ENCODE measurements around the gene PLCB3.

Gene PLCB3

DNA sequence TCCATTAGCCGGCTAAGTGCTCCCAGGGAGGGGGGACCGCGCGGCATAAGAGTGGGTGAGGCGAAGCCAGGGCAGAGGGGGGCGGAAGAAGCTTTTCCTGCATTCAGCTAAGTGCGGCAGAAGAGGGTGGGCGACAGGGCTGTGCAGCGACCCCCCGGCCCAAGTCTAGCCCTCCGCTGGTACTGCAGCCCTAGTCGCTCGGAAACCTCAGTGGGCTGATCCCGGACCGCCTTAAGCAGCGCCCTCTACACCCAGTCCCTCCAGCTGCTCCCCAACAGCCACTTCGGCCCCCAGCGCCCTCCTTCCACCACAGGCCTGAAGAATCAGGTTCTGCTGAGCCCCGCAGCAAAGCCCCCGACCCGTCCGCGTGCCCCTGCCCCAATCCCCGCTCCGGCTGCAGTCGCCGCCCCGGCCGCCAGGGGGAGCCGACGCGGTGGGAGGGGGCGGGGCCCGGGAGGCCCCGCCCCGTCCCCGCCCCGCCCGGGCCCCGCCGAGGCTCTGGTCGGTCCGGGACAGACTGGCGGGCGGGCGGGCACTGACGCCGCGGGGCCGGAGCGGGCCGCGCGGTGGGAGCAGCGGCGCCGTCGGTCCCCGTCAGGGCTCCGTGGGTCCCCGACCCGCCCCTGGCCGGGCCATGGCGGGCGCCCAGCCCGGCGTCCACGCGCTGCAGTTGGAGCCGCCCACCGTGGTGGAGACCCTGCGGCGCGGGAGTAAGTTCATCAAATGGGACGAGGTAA, at the start of gene PLCB3:
TSS of gene PLCB3 (plus strand) at position 515 of the 737 bp plus-strand sequence. CDS start at position 635, 120 bp downstream.
- DNase-seq: peak; percentile 62

DNA sequence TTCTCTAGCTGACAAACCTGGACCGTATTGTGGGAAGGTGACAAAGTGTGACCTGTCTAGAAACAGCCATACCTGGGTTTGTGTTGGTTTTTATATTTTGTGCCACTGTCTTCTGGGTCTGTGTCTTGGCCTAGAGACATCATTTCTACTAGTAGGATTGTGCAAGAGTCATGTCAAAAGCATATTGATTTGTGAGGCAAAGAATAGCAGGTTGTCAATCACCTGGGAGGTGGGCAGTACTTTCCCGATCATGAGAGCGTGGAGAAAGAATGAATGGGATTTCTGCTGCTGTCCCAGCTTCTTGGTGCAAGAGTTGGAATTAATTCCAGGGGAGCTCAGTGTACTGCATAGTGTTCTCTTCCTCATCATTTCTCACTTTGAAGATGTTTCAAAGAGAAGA, 49.8 kb upstream of the PLCB3 start:
- DNase-seq: no peak

DNA sequence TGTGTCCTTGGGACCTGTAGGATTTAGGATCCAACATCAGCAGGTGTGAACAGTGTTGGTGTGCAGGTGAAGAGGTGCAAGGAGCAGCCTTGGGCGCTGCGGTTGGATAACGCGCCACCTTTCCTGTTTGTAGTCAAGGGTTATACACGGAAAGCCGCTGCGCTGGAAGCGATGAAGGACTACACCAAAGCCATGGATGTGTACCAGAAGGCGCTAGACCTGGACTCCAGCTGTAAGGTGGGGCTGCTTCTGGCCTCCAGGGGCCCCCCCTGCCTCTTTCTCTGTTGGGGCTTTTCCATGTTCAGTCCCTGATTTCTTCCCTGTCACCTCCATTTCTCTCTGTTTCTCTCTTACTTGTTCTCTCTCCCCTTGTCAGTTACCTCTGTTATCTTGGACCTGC, 48.3 kb upstream of the PLCB3 start:
- DNase-seq: no peak

DNA sequence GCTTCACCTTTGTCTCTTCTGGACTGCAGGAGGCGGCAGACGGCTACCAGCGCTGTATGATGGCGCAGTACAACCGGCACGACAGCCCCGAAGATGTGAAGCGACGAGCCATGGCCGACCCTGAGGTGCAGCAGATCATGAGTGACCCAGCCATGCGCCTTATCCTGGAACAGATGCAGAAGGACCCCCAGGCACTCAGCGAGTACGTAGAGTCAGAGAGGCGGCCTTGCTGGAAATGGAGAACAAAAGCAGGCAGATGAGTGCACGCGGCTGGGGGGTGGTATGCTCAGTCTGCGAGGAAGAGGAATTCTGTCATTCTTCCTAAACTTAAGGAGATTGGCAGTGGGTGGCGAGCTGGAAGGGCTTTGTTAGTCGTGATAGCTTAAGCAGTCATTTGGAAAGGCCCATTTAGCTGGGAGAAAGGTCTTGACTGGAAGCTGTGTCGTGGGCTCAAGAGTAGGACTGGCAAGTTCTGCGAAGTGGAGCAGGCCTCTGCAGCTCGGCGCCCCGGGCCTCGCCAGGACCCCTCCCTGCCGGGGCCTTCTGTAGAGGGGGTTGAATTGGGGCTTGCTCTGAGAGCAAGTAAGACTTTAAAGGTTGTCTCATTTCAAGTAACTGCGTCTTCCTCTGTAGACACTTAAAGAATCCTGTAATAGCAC, 47.8 kb upstream of the PLCB3 start:
- DNase-seq: no peak

DNA sequence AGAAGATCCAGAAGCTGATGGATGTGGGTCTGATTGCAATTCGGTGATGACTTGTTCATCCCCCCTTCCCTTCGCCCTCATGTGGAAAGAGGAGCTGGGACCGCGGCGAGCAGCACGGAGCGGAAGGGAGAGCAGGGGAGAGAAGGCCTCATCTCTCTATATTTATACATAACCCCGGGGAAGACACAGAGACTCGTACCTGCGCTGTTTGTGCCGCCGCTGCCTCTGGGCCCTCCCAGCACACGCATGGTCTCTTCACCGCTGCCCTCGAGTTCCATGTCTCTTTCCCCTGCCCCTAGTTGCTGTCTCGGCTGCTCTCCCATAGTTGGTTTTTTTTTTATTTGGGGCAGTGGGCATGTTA, 47.3 kb upstream of the PLCB3 start:
- no peak for DNase-seq

DNA sequence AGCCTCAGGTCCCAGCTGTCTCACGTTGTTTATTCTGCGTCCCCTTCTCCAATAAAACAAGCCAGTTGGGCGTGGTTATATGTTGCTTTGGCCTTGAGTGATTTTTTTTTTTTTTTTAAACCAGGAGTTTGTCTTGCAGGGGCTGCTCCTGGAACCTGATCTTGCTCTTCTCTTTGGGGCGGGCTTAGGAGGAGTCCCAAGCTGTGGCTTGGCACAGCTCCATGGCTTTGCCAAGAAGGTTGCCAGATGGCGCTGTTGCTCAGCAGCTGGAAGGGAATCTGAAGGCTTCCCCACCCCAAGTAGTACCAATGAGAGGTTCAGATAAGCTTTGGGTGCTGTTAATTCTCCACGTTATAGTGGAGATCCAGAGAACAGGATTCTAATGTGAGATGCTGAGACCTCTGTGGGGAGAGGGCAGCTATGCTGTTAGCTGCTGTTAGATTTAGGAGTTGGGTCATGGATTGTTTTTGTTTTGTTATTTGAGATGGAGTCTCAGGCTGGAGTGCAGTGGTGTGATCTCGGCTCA, 46.8 kb upstream of the PLCB3 start:
- DNase-seq: peak; percentile 87

DNA sequence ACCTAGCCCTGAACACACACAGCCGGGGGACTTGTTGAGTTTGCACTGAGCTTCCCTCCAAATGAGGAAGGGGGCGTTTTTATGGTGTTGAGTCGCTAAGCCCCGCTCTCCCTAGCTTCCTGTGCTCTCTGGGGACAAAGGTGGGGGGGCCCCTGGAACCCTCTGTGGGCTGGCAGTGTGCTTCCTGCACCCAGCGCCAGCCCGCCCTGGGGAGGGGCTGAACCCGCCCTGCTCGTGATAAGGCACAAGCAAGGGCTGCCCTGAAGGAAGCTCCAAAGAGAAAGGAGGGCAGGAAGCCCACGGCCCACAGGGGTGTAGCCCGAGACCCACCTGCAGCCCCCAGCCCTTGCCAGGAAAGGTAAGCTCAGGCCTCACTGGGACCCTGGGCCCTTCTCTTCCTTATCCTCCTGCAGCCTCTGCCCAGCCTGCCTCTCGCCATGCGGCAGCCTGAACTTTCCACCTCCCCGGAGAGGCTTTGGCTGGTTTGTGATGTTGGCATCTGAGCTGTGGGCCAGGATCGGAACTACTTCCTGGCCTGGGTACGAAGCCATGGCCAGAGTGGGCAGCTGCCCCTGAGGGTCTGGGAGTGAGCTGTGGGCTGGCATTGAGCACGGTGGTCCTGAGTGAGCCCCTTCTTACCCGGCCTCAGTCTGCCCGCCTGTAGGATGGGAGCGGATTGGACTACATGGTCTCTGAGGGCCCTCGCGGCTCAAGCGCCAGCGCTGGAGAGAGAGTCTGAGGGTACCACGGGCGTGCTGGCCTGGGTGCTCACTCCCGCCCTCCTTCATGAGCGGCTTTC, 44.7 kb upstream of the PLCB3 start, which contains the start of gene FERMT3:
TSS of gene FERMT3 (plus strand) at position 265 of the 799 bp plus-strand sequence. CDS start 644 bp downstream, outside the sequence.
- DNase-seq: peak; percentile 59

DNA sequence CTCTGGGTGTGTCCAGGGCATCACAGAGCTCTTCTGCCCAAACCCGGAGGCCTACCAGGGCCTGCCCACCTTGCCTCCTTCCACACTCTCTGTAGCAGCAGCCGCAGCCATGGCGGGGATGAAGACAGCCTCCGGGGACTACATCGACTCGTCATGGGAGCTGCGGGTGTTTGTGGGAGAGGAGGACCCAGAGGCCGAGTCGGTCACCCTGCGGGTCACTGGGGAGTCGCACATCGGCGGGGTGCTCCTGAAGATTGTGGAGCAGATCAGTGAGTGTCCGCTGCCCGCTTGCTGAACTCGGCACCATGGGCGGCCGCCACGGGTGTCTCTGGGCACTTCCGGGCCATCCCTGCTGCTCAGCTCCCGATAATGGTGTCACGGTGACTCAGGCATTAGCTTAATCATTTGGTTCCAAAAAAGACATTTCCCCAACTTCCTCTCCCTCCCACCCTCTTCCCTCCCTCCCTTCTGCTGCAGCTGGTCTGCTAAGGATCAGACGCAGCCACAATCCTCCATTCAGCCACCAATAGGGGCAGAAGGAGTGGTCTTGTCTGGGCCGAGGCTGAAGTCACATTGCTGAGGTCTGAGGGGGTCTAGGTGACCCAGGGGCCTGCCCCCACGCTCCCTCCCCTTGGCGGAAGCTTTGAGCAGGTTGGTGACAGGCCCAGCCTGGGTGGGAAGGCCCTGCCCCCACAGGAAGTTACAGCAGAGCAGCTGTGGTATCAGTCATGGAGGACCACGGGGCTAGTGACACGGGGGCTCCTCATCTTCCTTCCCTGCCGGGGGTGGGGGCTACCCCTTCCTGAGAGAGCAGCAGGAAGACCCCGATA, 43.9 kb upstream of the PLCB3 start:
- peak; percentile 61 for DNase-seq

DNA sequence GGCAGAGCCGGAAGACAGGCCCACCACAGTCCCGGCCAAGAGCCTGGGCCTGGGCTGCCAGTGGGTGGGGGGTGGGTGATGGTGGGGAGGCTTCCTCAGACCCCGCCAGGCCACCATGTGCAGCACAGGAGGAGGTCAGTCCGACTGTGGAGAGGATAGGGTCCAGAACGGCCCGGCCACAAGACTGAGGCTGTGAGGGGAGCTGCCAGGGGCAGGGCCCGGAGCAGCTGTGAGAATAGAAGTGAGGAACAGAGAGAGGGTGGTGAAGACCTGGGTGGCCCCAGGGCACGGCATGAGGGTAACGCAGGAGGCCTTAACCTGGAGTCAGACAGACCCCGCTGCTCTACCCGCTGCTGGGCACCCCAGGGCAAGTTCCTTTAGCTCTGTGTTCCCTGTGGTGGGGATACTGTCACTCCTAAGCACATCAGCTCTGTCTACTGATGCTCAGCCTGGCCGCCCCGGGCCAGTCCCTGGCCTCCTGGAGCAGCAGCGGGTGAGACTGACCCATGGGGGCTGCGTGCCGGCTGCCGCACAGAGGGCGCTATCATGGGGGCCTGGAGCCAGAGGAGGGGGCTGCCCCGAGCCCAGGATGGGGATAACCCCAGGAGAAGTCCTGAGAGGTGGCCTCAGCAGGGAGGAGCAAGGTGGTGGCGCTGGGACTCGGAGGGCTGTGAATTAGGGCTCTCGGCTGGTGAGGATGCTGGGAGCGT, 43.1 kb upstream of the PLCB3 start:
- no peak for DNase-seq

DNA sequence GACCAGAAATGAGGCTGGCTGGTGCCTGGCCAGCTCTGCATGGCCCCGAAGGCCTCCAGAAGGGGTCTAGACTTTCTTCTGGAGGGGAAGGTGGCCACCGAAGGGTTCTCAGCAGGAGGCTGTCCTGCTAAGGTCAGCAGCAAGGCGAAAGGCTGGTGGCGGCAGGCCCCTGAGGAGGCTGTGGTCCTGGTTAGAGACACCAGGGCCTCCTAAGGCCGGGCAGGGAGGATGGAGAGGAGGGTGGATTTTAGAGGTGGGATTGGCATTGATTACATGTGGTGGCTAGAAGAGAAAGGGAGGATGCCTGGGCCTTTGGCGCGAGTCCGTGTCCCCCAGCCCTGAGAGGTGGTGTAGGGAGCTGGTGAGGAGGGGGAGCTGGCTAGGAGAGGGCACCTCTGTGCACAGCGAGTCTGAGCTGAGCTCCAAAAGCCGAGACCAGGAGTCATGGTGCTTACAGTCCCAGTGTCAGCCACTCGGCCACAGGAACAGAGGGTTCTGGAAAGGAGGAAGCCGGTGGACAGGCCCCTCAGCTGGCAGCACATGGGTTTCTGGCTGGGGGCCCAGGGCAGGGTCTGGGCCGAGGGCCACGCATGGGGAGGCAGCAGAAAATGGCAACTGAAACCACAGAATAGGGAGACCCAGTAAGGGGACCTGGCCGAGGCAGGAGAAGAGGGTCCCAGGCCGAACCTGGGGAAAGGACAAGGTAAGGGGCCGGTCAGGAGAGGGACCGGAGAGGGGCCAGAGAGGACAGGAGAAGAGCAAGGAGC, 42.4 kb upstream of the PLCB3 start:
- no peak for DNase-seq

DNA sequence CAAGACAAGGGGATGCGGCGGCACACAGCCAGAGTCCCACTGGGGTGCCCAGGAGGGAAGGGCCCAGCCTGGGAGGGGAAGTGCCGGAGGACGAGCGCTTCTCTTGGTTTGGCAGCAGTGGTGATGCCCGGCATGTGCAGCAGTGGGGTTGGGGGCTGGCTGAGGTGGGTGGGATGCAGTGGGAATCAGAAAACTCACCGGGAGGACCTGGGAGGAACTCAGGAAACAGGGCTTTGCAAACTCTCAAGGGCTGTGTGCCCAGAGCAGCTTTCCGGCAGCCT, 41.8 kb upstream of the PLCB3 start:
- DNase-seq: no peak

DNA sequence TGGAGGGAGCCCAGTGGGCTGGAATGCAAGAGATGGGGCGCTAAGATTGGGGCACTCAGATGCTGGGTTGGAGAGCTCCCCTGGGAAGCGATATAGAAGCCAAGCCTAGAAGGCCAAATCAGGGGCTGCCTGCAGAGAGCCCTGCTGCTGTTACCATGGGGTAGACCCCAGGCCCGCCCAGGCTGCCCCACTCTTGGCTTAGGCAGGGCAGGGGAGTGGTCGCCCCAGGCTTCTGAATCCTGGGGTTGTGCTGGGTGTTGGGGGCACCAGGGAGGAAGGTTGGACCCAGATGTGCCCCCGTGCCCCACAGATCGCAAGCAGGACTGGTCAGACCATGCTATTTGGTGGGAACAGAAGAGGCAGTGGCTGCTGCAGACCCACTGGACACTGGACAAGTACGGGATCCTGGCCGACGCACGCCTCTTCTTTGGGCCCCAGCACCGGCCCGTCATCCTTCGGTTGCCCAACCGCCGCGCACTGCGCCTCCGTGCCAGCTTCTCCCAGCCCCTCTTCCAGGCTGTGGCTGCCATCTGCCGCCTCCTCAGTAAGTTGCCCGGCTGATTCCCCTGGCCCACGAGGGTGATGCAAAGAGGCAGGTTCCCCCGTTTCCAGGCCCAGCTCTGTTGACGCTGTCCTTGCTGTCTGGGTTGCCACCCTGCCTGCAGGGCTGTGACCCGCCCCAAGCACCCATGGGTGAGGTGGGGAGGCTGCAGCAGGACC, 40.9 kb upstream of the PLCB3 start:
- DNase-seq: no peak

DNA sequence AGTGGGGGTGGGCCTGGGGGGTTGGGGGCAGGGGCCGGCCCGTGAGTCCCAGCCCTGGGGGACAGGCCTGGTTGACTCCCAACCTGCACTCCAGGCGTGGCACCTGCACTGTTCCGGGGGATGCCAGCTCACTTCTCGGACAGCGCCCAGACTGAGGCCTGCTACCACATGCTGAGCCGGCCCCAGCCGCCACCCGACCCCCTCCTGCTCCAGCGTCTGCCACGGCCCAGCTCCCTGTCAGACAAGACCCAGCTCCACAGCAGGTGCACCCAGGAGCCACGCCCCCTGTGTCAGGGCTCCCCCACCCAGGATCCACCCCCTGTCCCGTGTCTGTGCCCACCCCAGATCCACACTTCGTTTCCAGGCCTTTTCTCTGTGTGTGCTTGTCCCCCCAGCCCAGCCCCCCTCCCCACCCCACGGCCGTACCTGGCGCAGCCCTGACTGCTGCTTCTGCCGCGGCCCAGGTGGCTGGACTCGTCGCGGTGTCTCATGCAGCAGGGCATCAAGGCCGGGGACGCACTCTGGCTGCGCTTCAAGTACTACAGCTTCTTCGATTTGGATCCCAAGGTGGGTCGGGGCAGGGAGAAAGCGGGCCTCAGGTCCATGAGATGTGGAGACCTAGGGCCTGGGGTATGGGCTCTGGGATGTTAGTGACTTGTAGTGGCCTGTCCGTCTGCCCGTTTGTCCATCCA, 40.0 kb upstream of the PLCB3 start:
- DNase-seq: no peak

DNA sequence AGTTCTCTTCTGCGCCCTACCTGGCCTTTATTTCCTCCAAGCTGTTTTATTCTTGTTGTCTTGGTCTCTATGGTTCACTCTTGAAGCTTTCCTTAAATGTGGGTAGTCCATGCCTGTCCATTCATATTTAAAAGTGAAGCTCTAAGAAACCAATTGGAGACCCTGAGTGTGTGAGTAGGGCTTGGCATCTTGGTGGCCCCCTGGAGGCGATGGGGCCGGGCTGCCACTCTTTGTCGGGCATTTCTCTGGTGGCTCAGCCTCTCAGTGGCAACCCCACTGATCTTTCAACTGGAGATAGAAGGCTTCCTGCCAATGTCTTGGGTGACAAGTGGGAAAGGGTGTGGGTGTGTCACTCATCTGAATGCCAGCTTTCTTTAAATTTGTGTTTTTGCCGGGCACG, 34.5 kb upstream of the PLCB3 start:
- no peak for DNase-seq

DNA sequence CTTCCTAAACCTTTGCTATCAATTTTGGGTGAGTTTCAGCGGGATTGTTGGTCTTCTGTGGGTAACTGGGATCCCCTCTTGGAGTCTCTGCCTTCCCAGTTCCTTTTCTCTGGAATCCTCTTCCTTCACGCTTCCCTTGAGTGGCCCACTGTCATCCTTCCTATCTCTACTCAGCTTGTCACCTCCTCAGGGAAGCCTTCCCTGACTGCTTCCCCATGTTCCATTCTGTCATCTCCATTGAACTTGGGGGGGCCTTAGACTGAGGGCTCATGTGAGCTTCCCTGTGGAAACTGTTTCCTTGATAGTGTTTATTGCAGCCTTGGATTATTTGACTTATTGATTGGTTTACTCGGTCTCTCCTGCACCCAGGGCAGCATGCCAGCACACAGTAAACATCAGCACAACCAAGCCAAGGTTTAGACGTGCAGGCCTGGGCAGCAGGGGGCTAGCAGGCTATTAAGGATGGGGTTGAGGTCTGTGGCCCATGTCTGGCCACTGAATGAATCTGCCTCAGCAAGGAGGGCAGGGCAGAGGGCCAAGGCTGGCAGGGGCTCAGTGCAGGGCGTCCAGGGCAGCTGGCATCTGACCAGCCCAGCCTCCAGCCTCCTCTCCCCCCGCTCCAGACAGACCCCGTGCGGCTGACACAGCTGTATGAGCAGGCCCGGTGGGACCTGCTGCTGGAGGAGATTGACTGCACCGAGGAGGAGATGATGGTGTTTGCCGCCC, 32.5 kb upstream of the PLCB3 start:
- no peak for DNase-seq

DNA sequence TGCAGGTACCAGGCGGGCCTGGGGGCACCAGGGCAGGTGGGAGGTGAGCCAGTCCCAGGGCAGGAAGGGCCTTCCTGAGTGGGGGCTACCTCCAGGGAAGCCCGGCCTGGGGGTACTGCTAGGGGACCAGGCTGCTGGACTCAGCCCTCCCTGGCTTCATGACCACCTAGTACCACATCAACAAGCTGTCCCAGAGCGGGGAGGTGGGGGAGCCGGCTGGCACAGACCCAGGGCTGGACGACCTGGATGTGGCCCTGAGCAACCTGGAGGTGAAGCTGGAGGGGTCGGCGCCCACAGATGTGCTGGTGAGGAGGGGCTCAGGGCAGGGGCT, 32.0 kb upstream of the PLCB3 start:
- DNase-seq: no peak

DNA sequence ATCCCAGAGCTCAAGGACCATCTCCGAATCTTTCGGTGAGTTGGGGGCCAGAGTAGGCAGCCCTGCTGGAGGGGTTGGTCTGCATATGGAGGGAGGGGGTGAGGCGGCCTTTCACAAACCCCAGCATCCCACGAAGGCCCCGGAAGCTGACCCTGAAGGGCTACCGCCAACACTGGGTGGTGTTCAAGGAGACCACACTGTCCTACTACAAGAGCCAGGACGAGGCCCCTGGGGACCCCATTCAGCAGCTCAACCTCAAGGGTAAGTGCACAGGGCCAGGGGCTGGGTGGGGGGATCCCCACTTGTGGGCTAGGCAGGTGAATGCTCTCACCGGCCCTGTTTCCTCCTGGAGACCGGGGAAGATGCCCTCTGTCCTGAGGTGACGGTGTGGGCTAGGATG, 31.6 kb upstream of the PLCB3 start:
- DNase-seq: no peak

DNA sequence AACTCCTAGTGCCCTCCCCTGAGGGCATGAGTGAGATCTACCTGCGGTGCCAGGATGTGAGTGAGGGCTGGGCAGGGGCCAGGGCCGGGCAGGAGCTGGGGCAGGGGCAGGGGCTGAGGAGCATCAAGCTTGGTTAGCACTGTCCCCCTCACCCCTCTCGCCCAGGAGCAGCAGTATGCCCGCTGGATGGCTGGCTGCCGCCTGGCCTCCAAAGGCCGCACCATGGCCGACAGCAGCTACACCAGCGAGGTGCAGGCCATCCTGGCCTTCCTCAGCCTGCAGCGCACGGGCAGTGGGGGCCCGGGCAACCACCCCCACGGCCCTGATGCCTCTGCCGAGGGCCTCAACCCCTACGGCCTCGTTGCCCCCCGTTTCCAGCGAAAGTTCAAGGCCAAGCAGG, 31.1 kb upstream of the PLCB3 start:
- no peak for DNase-seq

DNA sequence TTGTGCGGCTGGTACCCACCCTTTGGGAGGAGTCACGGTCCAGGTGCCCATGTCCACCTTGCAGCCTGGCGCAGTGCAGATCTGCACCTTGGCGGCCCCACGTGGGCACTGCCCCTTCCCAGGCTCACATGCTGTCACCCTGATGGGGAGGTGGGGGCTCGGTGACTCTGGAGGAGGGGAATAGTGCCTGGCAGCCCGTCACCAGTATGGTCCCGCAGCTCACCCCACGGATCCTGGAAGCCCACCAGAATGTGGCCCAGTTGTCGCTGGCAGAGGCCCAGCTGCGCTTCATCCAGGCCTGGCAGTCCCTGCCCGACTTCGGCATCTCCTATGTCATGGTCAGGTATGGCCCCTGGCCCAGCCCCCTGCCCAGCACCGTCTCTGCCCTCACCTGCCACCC, 30.5 kb upstream of the PLCB3 start:
- no peak for DNase-seq

DNA sequence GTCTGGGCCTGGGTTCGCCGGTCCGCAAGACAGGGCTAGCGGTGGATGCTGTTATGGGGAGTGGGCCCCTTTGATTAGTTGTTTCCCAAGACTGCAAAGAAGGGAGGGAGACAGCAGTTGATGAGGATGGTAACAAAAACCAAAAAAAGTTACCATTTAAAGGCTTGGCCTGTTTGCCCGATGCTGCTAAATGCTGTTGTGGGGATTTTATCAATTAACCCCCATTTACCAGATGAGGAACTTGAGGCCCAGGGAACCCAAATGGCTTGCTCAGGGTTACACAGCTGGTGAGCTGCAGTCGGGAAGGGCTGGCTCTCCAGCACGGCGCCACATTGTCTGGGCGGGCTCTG, 28.7 kb upstream of the PLCB3 start:
- DNase-seq: no peak
